Naive thymus-derived CD4-positive, alpha-beta T cell (primary cell): ENCODE results near the gene FAXDC2. TPM values are rescaled to one million over a fixed set of nuclear protein-coding genes. Genes with fewer than 3 reads are reported as not detected.

Source experiments
- ATAC-seq: fragments of 150-1000 bp; cut with Tn5 transposase; 2 replicates; pipeline ENCODE4 v1.10.0; 2021; ENCODE audit warnings: mild to moderate bottlenecking, moderate library complexity
- CTCF ChIA-PET: fragments of 350-600 bp; sonication (Branson Sonifier 250); formaldehyde crosslinking; loops from one replicate; lab custom pipeline; 2021; ENCODE audit warnings: antibody characterized with exemption; lab: Charles Lee
- POLR2A ChIA-PET: fragments of 350-600 bp; sonication (Branson Sonifier 250); formaldehyde crosslinking; loops from one replicate; lab custom pipeline; 2021; ENCODE audit warnings: antibody characterized with exemption, inconsistent platforms; lab: Charles Lee
- DNase-seq, 9 donors: peaks; one replicate each; pipeline versions ENCODE4 v3.0.0 to v3.0.0-alpha.2; 2020 to 2022; ENCODE audit warnings: mixed read lengths in 1 of 9
- H3K27ac ChIP-seq: one replicate; pipeline ENCODE4 v1.7.0; 2013; ENCODE audit warnings: mild to moderate bottlenecking, low read depth, low read length, moderate library complexity
- H3K27me3 ChIP-seq, 2 donors: one replicate each; pipeline ENCODE4 v1.7.0; 2013; ENCODE audit warnings: low read length in 2 of 2, mild to moderate bottlenecking in 2 of 2, moderate library complexity in 2 of 2; ENCODE audit not compliant: control insufficient read depth in 2 of 2, insufficient read depth in 2 of 2
- H3K36me3 ChIP-seq, 3 experiments: 1 replicate in 2 of 3; 2 replicates in 1 of 3; pipeline ENCODE4 v1.7.0; 2013; ENCODE audit warnings: low read length in 3 of 3, mild to moderate bottlenecking in 3 of 3, moderate library complexity in 1 of 3; ENCODE audit not compliant: insufficient read depth in 3 of 3, control insufficient read depth in 2 of 3
- H3K4me1 ChIP-seq, 2 donors: one replicate each; pipeline ENCODE4 v1.7.0; 2013; ENCODE audit warnings: low read length in 2 of 2, mild to moderate bottlenecking in 2 of 2, moderate library complexity in 1 of 2; ENCODE audit not compliant: control insufficient read depth in 2 of 2, insufficient read depth in 2 of 2
- H3K4me3 ChIP-seq: 2 replicates; pipeline ENCODE4 v1.7.0; 2013; ENCODE audit warnings: mild to moderate bottlenecking, low read length
- H3K9me3 ChIP-seq, 3 experiments: 1 replicate in 2 of 3; 2 replicates in 1 of 3; pipeline ENCODE4 v1.7.0; 2013; ENCODE audit warnings: low read length in 3 of 3; ENCODE audit not compliant: control insufficient read depth in 2 of 3
- H3K27ac Mint-ChIP-seq, 9 donors: one replicate each; pipeline ENCODE4 v1.8.0; 2020 to 2022; ENCODE audit warnings: mixed read lengths in 9 of 9, mild to moderate bottlenecking in 8 of 9, moderate library complexity in 5 of 9, inconsistent platforms in 2 of 9
- H3K27me3 Mint-ChIP-seq, 5 donors: one replicate each; pipeline ENCODE4 v1.8.0; 2021 to 2022; ENCODE audit warnings: mixed read lengths in 5 of 5, mild to moderate bottlenecking in 1 of 5
- H3K36me3 Mint-ChIP-seq, 5 donors: one replicate each; pipeline ENCODE4 v1.8.0; 2020 to 2022; ENCODE audit warnings: mixed read lengths in 5 of 5, mild to moderate bottlenecking in 3 of 5, inconsistent platforms in 1 of 5
- H3K4me1 Mint-ChIP-seq, 7 donors: one replicate each; pipeline ENCODE4 v1.8.0; 2020 to 2022; ENCODE audit warnings: mixed read lengths in 7 of 7, mild to moderate bottlenecking in 3 of 7, inconsistent platforms in 1 of 7
- H3K4me3 Mint-ChIP-seq, 10 donors: one replicate each; pipeline ENCODE4 v1.8.0; 2020 to 2022; ENCODE audit warnings: mild to moderate bottlenecking in 10 of 10, mixed read lengths in 10 of 10, moderate library complexity in 6 of 10, inconsistent platforms in 2 of 10
- H3K9me3 Mint-ChIP-seq, 11 donors: one replicate each; pipeline ENCODE4 v1.8.0; 2020 to 2022; ENCODE audit warnings: mixed read lengths in 11 of 11, mild to moderate bottlenecking in 4 of 11, inconsistent platforms in 1 of 11, moderate library complexity in 1 of 11
- intact Hi-C, 2 donors: fragments of 100-400 bp; cut with micrococcal nuclease; formaldehyde crosslinking; loops; one replicate each; pipeline ENCODE4 v1.15.1; 2023
- polyA plus RNA-seq, 2 donors: library from polyadenylated mRNA; unstranded; fragments of 300-500 nt; fragmentation: Illumina TruSeq; gene quantifications; one replicate each; pipeline ENCODE4 v1.2.3, GENCODE V29; 2021
- total RNA-seq, 6 experiments: library from RNA in 5 of 6; stranded (reverse) in 5 of 6; gene quantifications; 1 replicate in 5 of 6; 2 replicates in 1 of 6; pipeline ENCODE4 v1.2.3 and lab custom pipeline; 2021 to 2026

FAXDC2 gene
- total and polyA plus RNA-seq, 7 experiments from 2014 or later = 0.30 to 1.9 (median 0.40) TPM; not detected in 3

- Mint-ChIP-seq H3K36me3 (peaks cover 13 to 64% (median 34%) of the 10 kb centered on the region in 5 donors), H3K27me3 (no peaks in the 10 kb centered on the region), H3K9me3 (no peaks in the 10 kb centered on the region), H3K4me3 (no peak overlapping the region), H3K27ac (peak overlapping the region in 2 of 9 donors; percentile 5 to 39), H3K4me1 (peaks cover 0 to 7% (median 0%) of the 10 kb centered on the region in 7 donors)
- ATAC-seq (no peak), DNase-seq (no peak)
- H3K4me3 ChIP-seq = no peak overlapping the region
- H3K27me3 ChIP-seq = no peaks in the 10 kb centered on the region
- peaks cover 15 to 88% (median 34%) of the 10 kb centered on the region in 3 experiments for H3K36me3 ChIP-seq
- intact Hi-C loops = no loop called here
- H3K27ac ChIP-seq = no peak overlapping the region
- no peaks in the 10 kb centered on the region for H3K9me3 ChIP-seq
- no peaks in the 10 kb centered on the region for H3K4me1 ChIP-seq
- ChIA-PET CTCF (interaction anchor here (0.6 kb wide), 1 partner anchor 121 kb away, joined by 3 read pairs; no protein-coding TSS in a partner anchor), POLR2A (interaction anchor here (0.9 kb wide), 1 partner anchor 53 kb away, joined by 3 read pairs; no protein-coding TSS in a partner anchor)
Measured at GRCh38 chr5:154806176-154806575, 44.2 kb downstream of the FAXDC2 start.

DNA sequence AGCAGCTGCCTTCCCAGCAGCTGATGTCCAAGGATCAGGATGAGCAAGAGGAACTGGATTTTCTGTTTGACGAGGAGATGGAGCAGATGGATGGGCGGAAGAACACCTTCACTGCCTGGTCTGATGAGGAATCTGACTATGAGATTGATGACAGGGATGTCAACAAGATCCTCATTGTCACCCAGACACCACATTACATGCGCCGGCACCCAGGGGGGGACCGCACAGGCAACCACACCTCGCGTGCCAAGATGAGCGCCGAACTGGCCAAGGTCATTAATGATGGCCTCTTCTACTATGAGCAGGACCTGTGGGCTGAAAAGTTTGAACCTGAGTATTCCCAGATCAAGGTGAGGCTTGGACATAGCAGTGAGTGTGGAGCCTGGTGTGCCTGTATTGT lies 48.4 kb downstream of the FAXDC2 start:
- CTCF ChIA-PET = interaction anchor here (1.1 kb wide), 1 partner anchor 9 kb away, joined by 3 read pairs; no protein-coding TSS in a partner anchor
- no peak for ATAC-seq

GRCh38 chr5:154801083-154801482 lies 49.3 kb downstream of the FAXDC2 start:
- DNase-seq = no peak
- peaks cover 32 to 89% (median 33%) of the 10 kb centered on the region in 3 experiments for H3K36me3 ChIP-seq
- ChIA-PET CTCF (interaction anchor here (1.1 kb wide), 2 partner anchors 10 to 31 kb away, joined by 3 read pairs; no protein-coding TSS in a partner anchor), POLR2A (interaction anchor here (0.7 to 1.1 kb wide), 2 partner anchors 23 to 48 kb away, joined by 3 read pairs; no protein-coding TSS in a partner anchor)
- Mint-ChIP-seq H3K4me3 (no peak overlapping the region), H3K27ac (peak overlapping the region in 5 of 9 donors; percentile 24 to 80 (median 45)), H3K4me1 (peaks cover 0 to 12% (median 7%) of the 10 kb centered on the region in 7 donors), H3K27me3 (no peaks in the 10 kb centered on the region), H3K36me3 (peaks cover 18 to 65% (median 35%) of the 10 kb centered on the region in 5 donors), H3K9me3 (no peaks in the 10 kb centered on the region)
- H3K4me1 ChIP-seq = no peaks in the 10 kb centered on the region
- H3K4me3 ChIP-seq = no peak overlapping the region
- no peak for ATAC-seq
- intact Hi-C loops = no loop called here
- no peaks in the 10 kb centered on the region for H3K27me3 ChIP-seq
- H3K9me3 ChIP-seq = no peaks in the 10 kb centered on the region
- no peak overlapping the region for H3K27ac ChIP-seq

More for the DNA sequence above, 48.4 kb downstream of the FAXDC2 start:
- Histone ChIP-seq H3K27ac (no peak overlapping the region), H3K4me3 (no peak overlapping the region), H3K27me3 (no peaks in the 10 kb centered on the region), H3K36me3 (peaks cover 29 to 90% (median 33%) of the 10 kb centered on the region in 3 experiments), H3K9me3 (no peaks in the 10 kb centered on the region), H3K4me1 (no peaks in the 10 kb centered on the region)
- POLR2A ChIA-PET = interaction anchor here (0.7 to 1.1 kb wide), 3 partner anchors 24 to 88 kb away, joined by 3 read pairs; no protein-coding TSS in a partner anchor
- peak overlapping the region in 8 of 9 donors; percentile 35 to 78 (median 67) for H3K27ac Mint-ChIP-seq
- H3K9me3 Mint-ChIP-seq = no peaks in the 10 kb centered on the region
- DNase-seq = no peak
- intact Hi-C loops = no loop called here
- peaks cover 12 to 67% (median 32%) of the 10 kb centered on the region in 5 donors for H3K36me3 Mint-ChIP-seq
- no peak overlapping the region for H3K4me3 Mint-ChIP-seq
- H3K27me3 Mint-ChIP-seq = no peaks in the 10 kb centered on the region
- peaks cover 0 to 12% (median 7%) of the 10 kb centered on the region in 7 donors for H3K4me1 Mint-ChIP-seq

GRCh38 chr5:154800582-154800981 lies 49.8 kb downstream of the FAXDC2 start:
- CTCF ChIA-PET = interaction anchor here (1.1 kb wide), 1 partner anchor 31 kb away, joined by 3 read pairs; no protein-coding TSS in a partner anchor
- no peaks in the 10 kb centered on the region for H3K27me3 ChIP-seq
- DNase-seq (no peak), ATAC-seq (no peak)
- Mint-ChIP-seq H3K4me1 (peaks cover 0 to 12% (median 7%) of the 10 kb centered on the region in 7 donors), H3K27me3 (no peaks in the 10 kb centered on the region), H3K36me3 (peaks cover 18 to 60% (median 35%) of the 10 kb centered on the region in 5 donors), H3K4me3 (no peak overlapping the region), H3K9me3 (no peaks in the 10 kb centered on the region), H3K27ac (peak overlapping the region in 4 of 9 donors; percentile 11 to 76 (median 38))
- no peaks in the 10 kb centered on the region for H3K4me1 ChIP-seq
- no peaks in the 10 kb centered on the region for H3K9me3 ChIP-seq
- H3K4me3 ChIP-seq = no peak overlapping the region
- POLR2A ChIA-PET = no interaction called here
- peaks cover 33 to 84% (median 33%) of the 10 kb centered on the region in 3 experiments for H3K36me3 ChIP-seq
- H3K27ac ChIP-seq = no peak overlapping the region
- intact Hi-C loops = no loop called here

- ChIA-PET POLR2A (no interaction called here), CTCF (no interaction called here)
- Histone ChIP-seq H3K27ac (no peak overlapping the region), H3K4me3 (no peak overlapping the region), H3K9me3 (no peaks in the 10 kb centered on the region), H3K36me3 (peaks cover 18 to 84% (median 28%) of the 10 kb centered on the region in 3 experiments), H3K27me3 (no peaks in the 10 kb centered on the region), H3K4me1 (no peaks in the 10 kb centered on the region)
- Mint-ChIP-seq H3K9me3 (no peaks in the 10 kb centered on the region), H3K4me3 (no peak overlapping the region), H3K4me1 (peaks cover 0 to 12% (median 6%) of the 10 kb centered on the region in 7 donors), H3K27ac (peak overlapping the region in 2 of 9 donors; percentile 22 to 50), H3K36me3 (peaks cover 17 to 56% (median 24%) of the 10 kb centered on the region in 5 donors), H3K27me3 (no peaks in the 10 kb centered on the region)
- DNase-seq (no peak), ATAC-seq (no peak)
- intact Hi-C loops = loop anchor here in 1 of 2 donors (2.0 to 5.0 kb wide), 2 partner anchors 13 to 40 kb away; partner anchors contain the start of gene LARP1
Measured at GRCh38 chr5:154797762-154798161, 52.6 kb downstream of the FAXDC2 start.

GRCh38 chr5:154795235-154795596 lies 55.2 kb downstream of the FAXDC2 start:
- H3K4me1 ChIP-seq = no peaks in the 10 kb centered on the region
- Mint-ChIP-seq H3K36me3 (peaks cover 6 to 43% (median 17%) of the 10 kb centered on the region in 5 donors), H3K9me3 (no peaks in the 10 kb centered on the region), H3K4me3 (no peak overlapping the region), H3K27ac (peak overlapping the region in 3 of 9 donors; percentile 8 to 27 (median 12)), H3K27me3 (no peaks in the 10 kb centered on the region), H3K4me1 (peaks cover under 1 to 13% (median 5%) of the 10 kb centered on the region in 7 donors)
- H3K27ac ChIP-seq = no peak overlapping the region
- DNase-seq (no peak), ATAC-seq (no peak)
- H3K36me3 ChIP-seq = peaks cover 13 to 83% (median 15%) of the 10 kb centered on the region in 3 experiments
- H3K9me3 ChIP-seq = no peaks in the 10 kb centered on the region
- no peaks in the 10 kb centered on the region for H3K27me3 ChIP-seq
- intact Hi-C loops = loop anchor here in 1 of 2 donors (5.0 kb wide), 1 partner anchor 38 kb away; the partner anchor contains the start of gene LARP1
- ChIA-PET POLR2A (no interaction called here), CTCF (interaction anchor here (0.6 kb wide), 1 partner anchor 42 kb away, joined by 3 read pairs; no protein-coding TSS in a partner anchor)
- no peak overlapping the region for H3K4me3 ChIP-seq
